BE2C (cell line): ENCODE results near the gene RAB8A.
"Not testable (repeated sequence)": the region's sequence is repeated elsewhere in the genome, so short reads cannot be mapped to it uniquely, and the experiment has no call there.

Experiments
- DNase-seq: peaks from one replicate; pipeline ENCODE4 v3.0.0-alpha.2; 2020
- H3K27me3 ChIP-seq: fragments of 250-450 bp; sonication (Bioruptor Pico); 2 replicates; pipeline ENCODE4 v1.5.1; 2020; ENCODE audit warnings: mild to moderate bottlenecking
- H3K36me3 ChIP-seq: fragments of 250-450 bp; sonication (Bioruptor Pico); 2 replicates; pipeline ENCODE4 v1.5.1; 2020; ENCODE audit warnings: mild to moderate bottlenecking
- H3K4me1 ChIP-seq: fragments of 250-450 bp; sonication (Bioruptor Pico); 2 replicates; pipeline ENCODE4 v1.5.1; 2020
- H3K4me3 ChIP-seq: 2 replicates; pipeline ENCODE4 v1.5.1; 2011; ENCODE audit warnings: low read depth, low read length
- H3K9me3 ChIP-seq: fragments of 250-450 bp; sonication (Bioruptor Pico); 2 replicates; pipeline ENCODE4 v1.5.1; 2020
- TF ChIP-seq, protein P1 (sequence below): IDR thresholded peaks from 2 replicates; pipeline ENCODE4 v1.5.1; 2012; ENCODE audit warnings: mild to moderate bottlenecking, low read depth, low read length

RAB8A gene

GRCh38 chr19:16116067-16116466 is 4.4 kb downstream of the RAB8A start:
- TF ChIP-seq, protein P1, sequence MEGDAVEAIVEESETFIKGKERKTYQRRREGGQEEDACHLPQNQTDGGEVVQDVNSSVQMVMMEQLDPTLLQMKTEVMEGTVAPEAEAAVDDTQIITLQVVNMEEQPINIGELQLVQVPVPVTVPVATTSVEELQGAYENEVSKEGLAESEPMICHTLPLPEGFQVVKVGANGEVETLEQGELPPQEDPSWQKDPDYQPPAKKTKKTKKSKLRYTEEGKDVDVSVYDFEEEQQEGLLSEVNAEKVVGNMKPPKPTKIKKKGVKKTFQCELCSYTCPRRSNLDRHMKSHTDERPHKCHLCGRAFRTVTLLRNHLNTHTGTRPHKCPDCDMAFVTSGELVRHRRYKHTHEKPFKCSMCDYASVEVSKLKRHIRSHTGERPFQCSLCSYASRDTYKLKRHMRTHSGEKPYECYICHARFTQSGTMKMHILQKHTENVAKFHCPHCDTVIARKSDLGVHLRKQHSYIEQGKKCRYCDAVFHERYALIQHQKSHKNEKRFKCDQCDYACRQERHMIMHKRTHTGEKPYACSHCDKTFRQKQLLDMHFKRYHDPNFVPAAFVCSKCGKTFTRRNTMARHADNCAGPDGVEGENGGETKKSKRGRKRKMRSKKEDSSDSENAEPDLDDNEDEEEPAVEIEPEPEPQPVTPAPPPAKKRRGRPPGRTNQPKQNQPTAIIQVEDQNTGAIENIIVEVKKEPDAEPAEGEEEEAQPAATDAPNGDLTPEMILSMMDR: no peak
- Histone ChIP-seq H3K9me3 (no peaks in the 10 kb centered on the region), H3K4me3 (no peak overlapping the region), H3K36me3 (peaks cover 24% of the 10 kb centered on the region), H3K4me1 (no peaks in the 10 kb centered on the region), H3K27me3 (no peaks in the 10 kb centered on the region)
- DNase-seq: no peak

GRCh38 chr19:16117594-16118033 is 5.9 kb downstream of the RAB8A start:
- Histone ChIP-seq H3K4me1 (no peaks in the 10 kb centered on the region), H3K9me3 (no peaks in the 10 kb centered on the region), H3K4me3 (no peak overlapping the region), H3K36me3 (peaks cover 38% of the 10 kb centered on the region), H3K27me3 (no peaks in the 10 kb centered on the region)
- TF ChIP-seq, protein P1: no peak
- DNase-seq: no peak

DNA sequence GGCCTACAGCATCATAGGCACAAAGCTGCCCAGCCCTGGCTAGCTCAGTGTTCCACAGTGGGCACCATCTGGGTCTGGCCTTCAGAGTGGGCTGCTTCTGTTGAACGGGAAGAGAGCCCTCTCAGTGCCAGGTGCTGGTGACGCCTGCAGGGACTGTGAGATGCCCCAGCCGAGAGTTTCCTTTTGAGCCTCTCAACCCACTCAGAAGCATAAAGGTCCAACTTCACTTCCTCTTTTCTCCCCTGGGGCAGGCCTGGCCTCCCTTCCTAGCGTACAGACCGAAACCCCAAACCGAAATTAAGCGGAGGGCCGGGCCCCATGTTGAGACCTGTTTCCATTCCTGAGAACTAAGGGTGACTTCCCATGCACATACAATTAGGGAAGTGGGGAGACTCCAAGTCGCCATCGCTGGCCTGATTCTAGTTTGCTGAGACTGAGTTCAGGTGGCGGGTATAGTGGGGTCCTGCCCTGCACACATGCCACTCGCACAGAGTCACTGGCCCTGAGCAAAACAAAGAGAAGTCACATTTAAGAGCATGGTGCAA is 6.9 kb downstream of the RAB8A start:
- no peak for DNase-seq
- H3K4me3 ChIP-seq: no peak overlapping the region
- H3K27me3 ChIP-seq: no peaks in the 10 kb centered on the region
- peaks cover 38% of the 10 kb centered on the region for H3K36me3 ChIP-seq
- TF ChIP-seq, protein P1: no peak
- H3K4me1 ChIP-seq: no peaks in the 10 kb centered on the region
- no peaks in the 10 kb centered on the region for H3K9me3 ChIP-seq

GRCh38 chr19:16119075-16119857 is 7.6 kb downstream of the RAB8A start:
- not testable (repeated sequence) for H3K9me3 ChIP-seq, H3K4me3 ChIP-seq, H3K27me3 ChIP-seq, DNase-seq, H3K4me1 ChIP-seq
- H3K36me3 ChIP-seq: peaks cover 41% of the 10 kb centered on the region

GRCh38 chr19:16121141-16121540 is 9.5 kb downstream of the RAB8A start:
- no peaks in the 10 kb centered on the region for H3K27me3 ChIP-seq
- TF ChIP-seq, protein P1: no peak
- peaks cover 52% of the 10 kb centered on the region for H3K36me3 ChIP-seq
- no peak overlapping the region for H3K4me3 ChIP-seq
- no peak for DNase-seq
- no peaks in the 10 kb centered on the region for H3K9me3 ChIP-seq
- no peaks in the 10 kb centered on the region for H3K4me1 ChIP-seq

GRCh38 chr19:16121967-16122366 is 10.3 kb downstream of the RAB8A start:
- H3K36me3 ChIP-seq: peaks cover 58% of the 10 kb centered on the region

More at GRCh38 chr19:16121967-16122366, 10.3 kb downstream of the RAB8A start:
- DNase-seq: no peak
- Histone ChIP-seq H3K4me3 (no peak overlapping the region), H3K27me3 (no peaks in the 10 kb centered on the region), H3K9me3 (no peaks in the 10 kb centered on the region), H3K4me1 (no peaks in the 10 kb centered on the region)
- TF ChIP-seq, protein P1: no peak
